GM12874 (cell line): ENCODE data around the gene ZDBF2.

Source experiments
- TF ChIP-seq, protein P1 (sequence below): IDR thresholded peaks from 2 replicates; pipeline ENCODE4 v1.5.1; 2011; ENCODE audit warnings: low read depth, mild to moderate bottlenecking, control low read depth, low read length, moderate library complexity; ENCODE audit not compliant: insufficient read depth

ZDBF2 gene

DNA sequence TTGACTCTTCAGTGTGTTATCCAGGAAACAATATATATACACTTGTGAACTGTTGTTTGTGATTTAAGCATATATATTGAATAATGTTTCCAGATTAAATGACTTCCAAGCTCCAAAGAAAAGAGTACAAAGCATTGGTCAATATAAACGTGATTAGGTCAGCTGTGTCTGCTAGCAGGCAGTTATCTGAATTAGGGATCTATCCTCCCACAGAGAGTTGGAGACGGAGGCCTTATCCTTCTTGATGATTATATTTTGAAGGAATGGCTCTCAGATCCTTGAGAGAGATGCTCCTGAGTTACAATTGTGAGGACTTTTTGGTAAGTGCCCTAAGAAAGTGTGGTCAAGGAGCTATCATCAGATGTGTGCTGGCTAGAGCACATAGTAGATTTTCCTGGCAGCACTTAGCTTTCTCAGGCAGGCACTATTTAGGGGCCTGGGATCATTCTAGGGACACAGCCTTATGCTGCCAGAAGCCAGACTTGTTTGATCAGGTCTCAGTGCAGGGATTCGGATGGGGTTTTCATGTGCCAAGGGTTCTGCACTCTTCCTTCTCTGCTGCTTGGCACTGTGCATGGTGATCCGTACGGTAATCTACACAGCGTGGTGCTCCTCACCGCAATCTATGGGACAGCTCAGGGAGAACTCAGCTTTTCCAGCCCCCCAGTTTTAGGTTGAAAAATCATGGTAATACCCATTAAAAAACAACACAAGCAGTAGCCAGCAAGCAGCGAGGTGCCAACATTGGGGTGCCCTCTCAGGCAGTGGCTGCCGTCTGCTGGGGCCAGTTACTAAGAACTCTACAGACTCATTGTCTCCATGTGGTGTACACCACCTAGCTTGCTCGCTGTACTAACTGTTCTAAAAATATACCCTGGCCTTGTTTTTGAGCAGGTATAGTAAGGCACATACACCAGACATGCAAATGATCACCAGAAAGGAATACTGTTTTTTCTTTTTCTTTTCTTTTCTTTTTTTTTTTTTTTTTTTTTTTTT, 8.0 kb upstream of the ZDBF2 start:
- TF ChIP-seq, protein P1, sequence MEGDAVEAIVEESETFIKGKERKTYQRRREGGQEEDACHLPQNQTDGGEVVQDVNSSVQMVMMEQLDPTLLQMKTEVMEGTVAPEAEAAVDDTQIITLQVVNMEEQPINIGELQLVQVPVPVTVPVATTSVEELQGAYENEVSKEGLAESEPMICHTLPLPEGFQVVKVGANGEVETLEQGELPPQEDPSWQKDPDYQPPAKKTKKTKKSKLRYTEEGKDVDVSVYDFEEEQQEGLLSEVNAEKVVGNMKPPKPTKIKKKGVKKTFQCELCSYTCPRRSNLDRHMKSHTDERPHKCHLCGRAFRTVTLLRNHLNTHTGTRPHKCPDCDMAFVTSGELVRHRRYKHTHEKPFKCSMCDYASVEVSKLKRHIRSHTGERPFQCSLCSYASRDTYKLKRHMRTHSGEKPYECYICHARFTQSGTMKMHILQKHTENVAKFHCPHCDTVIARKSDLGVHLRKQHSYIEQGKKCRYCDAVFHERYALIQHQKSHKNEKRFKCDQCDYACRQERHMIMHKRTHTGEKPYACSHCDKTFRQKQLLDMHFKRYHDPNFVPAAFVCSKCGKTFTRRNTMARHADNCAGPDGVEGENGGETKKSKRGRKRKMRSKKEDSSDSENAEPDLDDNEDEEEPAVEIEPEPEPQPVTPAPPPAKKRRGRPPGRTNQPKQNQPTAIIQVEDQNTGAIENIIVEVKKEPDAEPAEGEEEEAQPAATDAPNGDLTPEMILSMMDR = no peak

DNA sequence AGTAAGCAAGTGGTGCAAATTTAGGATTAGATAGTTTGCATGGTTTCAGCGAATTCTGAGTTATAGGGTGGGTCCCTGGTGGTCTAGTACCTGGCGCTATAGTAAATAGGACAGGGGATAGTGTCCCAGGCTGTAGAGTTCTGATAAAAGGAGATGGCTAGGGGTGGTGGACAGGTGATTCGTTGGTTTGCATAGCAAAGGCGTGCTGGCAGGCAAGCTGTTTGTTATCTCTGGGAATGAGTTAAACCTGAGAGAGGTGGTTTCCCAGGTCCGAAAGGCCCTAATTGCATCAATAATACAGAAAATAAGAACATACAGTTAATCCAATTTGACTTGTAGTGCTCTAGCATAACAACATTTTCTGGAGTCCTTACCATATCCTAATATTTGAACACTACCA, 6.9 kb upstream of the ZDBF2 start:
- TF ChIP-seq, protein P1 = no peak

DNA sequence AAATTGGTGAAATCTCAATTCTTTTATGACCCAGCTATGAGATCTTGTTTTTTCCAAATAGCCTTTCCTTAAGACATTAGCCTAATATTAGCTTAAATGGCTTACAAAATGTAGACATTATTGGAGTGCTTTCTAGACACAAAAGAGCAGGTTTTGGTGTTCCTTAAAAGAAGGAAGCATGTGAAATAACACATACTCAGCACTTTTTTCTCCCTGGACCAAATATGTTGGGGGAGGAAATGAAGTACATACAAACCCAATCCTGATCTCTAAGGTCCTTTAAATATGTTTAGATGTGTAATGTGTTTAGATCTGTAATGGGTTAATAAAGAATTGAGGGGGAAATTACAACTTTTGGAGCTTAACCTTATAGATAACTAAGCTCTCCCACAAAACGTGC, 3.4 kb upstream of the ZDBF2 start:
- TF ChIP-seq, protein P1 = no peak

DNA sequence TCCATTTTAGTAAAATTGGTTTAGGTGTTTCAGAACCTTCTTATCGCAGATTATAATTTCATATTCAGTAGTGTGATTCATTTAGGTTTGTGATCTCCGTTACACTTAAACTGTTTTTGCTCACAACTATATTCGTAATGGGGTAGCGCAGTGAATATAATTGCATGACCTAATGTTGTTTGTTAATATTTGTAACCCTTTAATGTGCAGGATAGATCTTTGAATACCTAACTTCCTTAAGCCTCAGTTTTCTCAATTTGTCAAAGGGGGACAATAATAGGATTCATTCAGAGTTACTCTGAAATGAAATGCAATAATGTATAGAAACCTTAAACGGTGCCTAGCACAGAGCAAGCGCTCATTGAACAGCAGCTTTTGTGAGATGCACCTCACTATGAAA, 558 bp upstream of the ZDBF2 start:
- TF ChIP-seq, protein P1 = no peak

DNA sequence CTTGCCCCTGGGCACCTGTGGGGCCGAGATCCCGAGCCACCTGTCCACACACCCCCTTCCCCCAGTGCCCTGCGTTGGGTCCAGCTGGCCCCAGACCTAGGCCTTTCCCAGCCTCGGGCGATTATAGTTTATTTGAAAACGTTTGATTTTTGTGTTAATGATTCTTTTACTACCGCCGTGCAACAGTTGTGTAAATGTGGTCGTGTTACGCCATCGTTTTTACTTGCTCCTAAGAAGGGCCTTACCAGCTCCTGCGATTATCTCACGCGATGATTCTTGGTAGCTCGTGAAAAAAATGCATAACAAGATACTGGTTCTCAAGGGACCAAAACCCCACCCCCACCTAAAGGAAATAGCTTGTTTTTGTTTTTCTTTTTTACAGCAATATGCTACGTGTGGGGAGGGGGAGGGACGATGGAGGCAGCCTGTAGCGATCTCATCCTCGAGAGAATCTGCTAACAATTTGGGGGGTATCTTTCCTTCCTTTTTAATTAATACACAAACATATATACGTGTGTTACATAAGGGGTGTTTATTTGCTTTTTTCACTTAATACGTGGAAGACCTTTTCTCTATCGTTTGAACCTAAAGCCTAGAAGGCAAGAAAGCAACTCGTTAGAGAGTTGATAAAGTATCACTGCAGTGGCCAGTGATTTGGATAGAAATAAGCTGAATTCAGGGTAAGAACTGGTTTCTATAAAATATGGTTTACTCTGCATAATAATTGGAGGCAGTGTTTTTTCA, 1.0 kb downstream of the ZDBF2 start:
- TF ChIP-seq, protein P1 = no peak

DNA sequence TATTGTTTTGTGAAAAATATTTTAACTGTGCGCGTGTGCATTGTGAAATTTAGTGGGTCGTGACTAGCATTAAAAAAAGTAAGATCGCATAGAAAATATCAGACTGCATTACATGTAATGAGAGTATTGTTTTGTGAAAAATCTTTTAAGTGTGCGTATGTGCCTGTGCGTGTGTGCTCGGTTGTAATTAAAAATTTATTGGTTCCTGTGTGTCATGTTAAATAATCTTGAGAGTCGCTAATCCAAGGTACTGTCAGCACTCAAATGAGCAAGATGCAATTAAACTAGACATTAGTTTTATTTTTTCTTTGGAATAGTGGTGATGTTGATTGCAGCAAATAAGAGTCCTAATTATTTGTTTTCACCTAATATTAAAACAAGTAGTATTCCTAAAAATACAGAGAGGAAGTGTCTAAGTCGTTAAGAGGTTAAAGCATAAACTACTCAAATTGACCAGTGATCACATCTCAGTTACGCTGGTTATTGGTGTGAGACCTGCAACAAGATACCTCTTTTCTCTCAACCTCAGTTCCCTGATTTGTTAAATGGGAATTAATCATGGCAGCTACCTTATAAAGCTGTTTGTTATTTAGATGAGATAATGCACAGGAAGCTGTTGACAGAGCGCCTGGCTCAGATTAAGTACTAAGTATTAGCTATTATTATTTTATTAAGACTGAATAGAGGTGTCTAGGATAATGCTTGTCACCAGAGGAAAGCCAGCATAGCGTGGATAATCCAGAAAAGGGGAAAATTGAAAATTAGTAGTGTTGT, 1.9 kb downstream of the ZDBF2 start:
- TF ChIP-seq, protein P1 = no peak

DNA sequence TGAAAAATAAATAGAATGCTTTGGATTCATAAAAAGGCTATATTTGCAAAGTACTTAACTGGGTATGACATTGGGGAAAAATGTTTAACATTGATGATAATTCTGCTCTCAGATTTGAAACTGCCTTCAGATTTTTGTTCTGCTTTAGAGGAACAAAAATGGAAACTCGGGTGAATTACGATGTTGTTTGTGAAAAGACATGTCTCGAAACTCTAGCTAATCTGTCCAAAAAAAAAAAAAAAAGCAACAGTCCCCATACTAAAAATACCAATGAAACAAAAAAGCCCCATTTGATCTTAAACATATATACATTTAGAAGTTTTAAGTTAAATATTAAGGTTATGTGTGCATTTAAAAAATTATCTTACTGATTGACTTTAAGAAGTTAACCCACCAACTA, 3.0 kb downstream of the ZDBF2 start:
- TF ChIP-seq, protein P1 = no peak
